ENCODE measurements around the gene ACOT7. TPM values are rescaled to one million over a fixed set of nuclear protein-coding genes. Genes with fewer than 3 reads are reported as not detected.

Gene ACOT7
- total RNA-seq, 1 experiment from 2014 or later: 151 TPM

GRCh38 chr1:6222636-6223035 lies 170.9 kb downstream of the ACOT7 start:
- no peak for ATAC-seq
- ChIA-PET CTCF (no interaction called here), POLR2A (interaction anchor here (0.6 kb wide), 1 partner anchor 33 kb away, joined by 5 read pairs; no protein-coding TSS in a partner anchor)
- DNase-seq (ENCODE audit: low spot score): no peak
- Mint-ChIP-seq H3K27ac (no peak overlapping the region), H3K4me3 (no peak overlapping the region), H3K27me3 (ENCODE audit: low read depth) (no peaks in the 10 kb centered on the region), H3K36me3 (peaks cover 46% of the 10 kb centered on the region), H3K4me1 (no peaks in the 10 kb centered on the region), H3K9me3 (no peaks in the 10 kb centered on the region)
- TF ChIP-seq ZNF396 (CRISPR knock-in tag; IDR thresholded peaks at IDR 0.05; ENCODE audit: borderline replicate concordance): no peak
- no peak for TF ChIP-seq ERG (CRISPR knock-in tag; IDR thresholded peaks at IDR 0.05)
- no peak for TF ChIP-seq RORB (CRISPR knock-in tag; IDR thresholded peaks at IDR 0.05)
- no peak for TF ChIP-seq JUN (CRISPR knock-in tag; IDR thresholded peaks at IDR 0.05)
- no peak for TF ChIP-seq AR (CRISPR knock-in tag; IDR thresholded peaks at IDR 0.05)
- no peak for TF ChIP-seq TEAD4 (CRISPR knock-in tag; IDR thresholded peaks at IDR 0.05)
- no peak for TF ChIP-seq HMGXB4 (CRISPR knock-in tag; IDR thresholded peaks at IDR 0.05)
- TF ChIP-seq HMGA2 (CRISPR knock-in tag; IDR thresholded peaks at IDR 0.05): no peak
- TF ChIP-seq ZNF671 (CRISPR knock-in tag; IDR thresholded peaks at IDR 0.05): no peak

GRCh38 chr1:6221210-6221784 lies 172.3 kb downstream of the ACOT7 start:
- peak overlapping the region; percentile 40; the same call in 1 of the 2 replicates for H3K27ac Mint-ChIP-seq
- no peak for ATAC-seq
- CTCF ChIA-PET: interaction anchor here (5.4 kb wide), 1 partner anchor 16 kb away, joined by 39 read pairs; the partner anchor contains the start of gene RNF207

More at GRCh38 chr1:6221210-6221784, 172.3 kb downstream of the ACOT7 start:
- DNase-seq (ENCODE audit: low spot score): no peak
- TF ChIP-seq ZBTB43 (CRISPR knock-in tag; IDR thresholded peaks at IDR 0.05): no peak
- TF ChIP-seq ZNF512 (CRISPR knock-in tag; IDR thresholded peaks at IDR 0.05; ENCODE audit: borderline replicate concordance): no peak
- TF ChIP-seq CDX4 (CRISPR knock-in tag; IDR thresholded peaks at IDR 0.05; ENCODE audit: borderline replicate concordance): no peak
- TF ChIP-seq ELF4 (CRISPR knock-in tag; IDR thresholded peaks at IDR 0.05; ENCODE audit: low read depth): no peak
- no peak for TF ChIP-seq FOXK1 (CRISPR knock-in tag; IDR thresholded peaks at IDR 0.05)
- TF ChIP-seq MXD4 (CRISPR knock-in tag; IDR thresholded peaks at IDR 0.05; ENCODE audit: borderline replicate concordance): no peak
- TF ChIP-seq TP53 (CRISPR knock-in tag; IDR thresholded peaks at IDR 0.05): no peak
- TF ChIP-seq ZMAT4 (CRISPR knock-in tag; IDR thresholded peaks at IDR 0.05): no peak
- H3K4me3 Mint-ChIP-seq: no peak overlapping the region
- no peaks in the 10 kb centered on the region for H3K9me3 Mint-ChIP-seq
- no peaks in the 10 kb centered on the region for H3K4me1 Mint-ChIP-seq
- POLR2A ChIA-PET: no interaction called here
- H3K27me3 Mint-ChIP-seq (ENCODE audit: low read depth): no peaks in the 10 kb centered on the region
- H3K36me3 Mint-ChIP-seq: peaks cover 36% of the 10 kb centered on the region
